Hepatocyte (in vitro differentiated cells): ENCODE measurements around the gene RPL37A.

Experiments
- EZH2 ChIP-seq: fragments of 200-600 bp; sonication (generic); IDR thresholded peaks from 2 replicates; pipeline ENCODE4 v1.6.1; 2016; ENCODE audit warnings: antibody characterized with exemption, mild to moderate bottlenecking, borderline replicate concordance
- TF ChIP-seq, protein P1 (sequence below): fragments of 200-600 bp; sonication (generic); IDR thresholded peaks from 2 replicates; pipeline ENCODE4 v1.5.1; 2016; ENCODE audit warnings: antibody characterized with exemption, mild to moderate bottlenecking; ENCODE audit not compliant: poor library complexity

DNA sequence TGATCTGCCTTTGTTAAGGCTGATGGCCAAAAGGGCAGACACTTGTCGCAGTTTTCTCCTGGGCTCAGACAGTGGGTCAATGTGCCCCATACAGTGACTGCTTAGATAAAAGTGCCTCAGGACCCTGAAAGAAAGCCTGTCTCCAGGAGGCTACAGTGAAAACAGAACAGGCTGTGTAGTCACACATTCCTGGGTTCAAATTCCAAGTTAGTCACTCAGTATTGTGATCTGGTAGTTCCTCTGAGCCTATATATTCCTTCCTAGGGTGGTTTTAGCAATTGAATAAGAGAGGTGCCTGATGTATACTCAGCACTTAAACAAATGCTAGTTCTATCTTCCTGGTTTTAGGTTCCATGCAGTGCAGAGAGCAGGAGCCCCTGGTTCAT lies 54.4 kb downstream of the RPL37A start:
- no peak for TF ChIP-seq EZH2
- TF ChIP-seq, protein P1, sequence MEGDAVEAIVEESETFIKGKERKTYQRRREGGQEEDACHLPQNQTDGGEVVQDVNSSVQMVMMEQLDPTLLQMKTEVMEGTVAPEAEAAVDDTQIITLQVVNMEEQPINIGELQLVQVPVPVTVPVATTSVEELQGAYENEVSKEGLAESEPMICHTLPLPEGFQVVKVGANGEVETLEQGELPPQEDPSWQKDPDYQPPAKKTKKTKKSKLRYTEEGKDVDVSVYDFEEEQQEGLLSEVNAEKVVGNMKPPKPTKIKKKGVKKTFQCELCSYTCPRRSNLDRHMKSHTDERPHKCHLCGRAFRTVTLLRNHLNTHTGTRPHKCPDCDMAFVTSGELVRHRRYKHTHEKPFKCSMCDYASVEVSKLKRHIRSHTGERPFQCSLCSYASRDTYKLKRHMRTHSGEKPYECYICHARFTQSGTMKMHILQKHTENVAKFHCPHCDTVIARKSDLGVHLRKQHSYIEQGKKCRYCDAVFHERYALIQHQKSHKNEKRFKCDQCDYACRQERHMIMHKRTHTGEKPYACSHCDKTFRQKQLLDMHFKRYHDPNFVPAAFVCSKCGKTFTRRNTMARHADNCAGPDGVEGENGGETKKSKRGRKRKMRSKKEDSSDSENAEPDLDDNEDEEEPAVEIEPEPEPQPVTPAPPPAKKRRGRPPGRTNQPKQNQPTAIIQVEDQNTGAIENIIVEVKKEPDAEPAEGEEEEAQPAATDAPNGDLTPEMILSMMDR, result no peak
